Stimulated activated CD4-positive, alpha-beta T cell treated with anti-CD3 and anti-CD28 coated beads, Interleukin-15, amount 100 ng/mL, for 24 hours (primary cell): ENCODE data around the gene CFAP20DC.
A peak's percentile ranks its signal among the peaks of the same experiment; 100 is the strongest.
"Not testable (repeated sequence)": the region's sequence is repeated elsewhere in the genome, so short reads cannot be mapped to it uniquely, and the experiment has no call there.

Source experiments
- DNase-seq: peaks from one replicate; pipeline ENCODE4 v3.0.0-alpha.2; 2020

The CFAP20DC gene

DNA sequence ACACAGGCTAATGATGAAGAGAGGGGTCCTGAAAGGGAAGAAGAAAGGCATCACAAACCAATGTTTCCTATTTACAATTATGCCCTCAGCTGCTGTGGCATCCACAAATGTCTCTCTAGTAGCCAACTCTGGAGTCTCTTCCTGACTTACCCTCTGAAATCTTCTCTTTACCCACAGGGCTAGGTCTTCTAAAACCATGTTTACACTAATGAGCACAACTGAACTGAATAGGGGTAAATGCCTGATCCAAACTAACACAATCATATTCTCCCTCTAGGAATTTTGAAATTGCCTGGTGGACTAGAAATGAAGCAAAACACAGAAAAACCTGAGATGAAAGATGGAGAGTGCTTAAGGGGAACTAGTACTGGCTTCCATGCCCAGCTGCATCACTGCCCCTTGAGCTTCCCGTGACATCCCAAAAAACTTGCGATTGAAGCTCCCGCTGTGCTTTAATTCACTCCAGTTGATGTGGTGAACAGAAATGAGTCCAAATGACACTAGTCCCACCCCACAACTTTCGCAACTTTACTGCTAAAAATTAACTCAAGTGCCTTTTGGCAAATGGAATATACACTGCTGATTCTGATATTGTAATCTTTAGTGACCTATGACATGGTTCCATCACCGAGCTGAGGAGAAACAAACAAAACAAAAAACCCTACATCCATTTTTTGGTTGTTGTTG is 32.8 kb downstream of the CFAP20DC start:
- no peak for DNase-seq

- no peak for DNase-seq
Observed at GRCh38 chr3:59013611-59014010, 36.2 kb downstream of the CFAP20DC start.

DNA sequence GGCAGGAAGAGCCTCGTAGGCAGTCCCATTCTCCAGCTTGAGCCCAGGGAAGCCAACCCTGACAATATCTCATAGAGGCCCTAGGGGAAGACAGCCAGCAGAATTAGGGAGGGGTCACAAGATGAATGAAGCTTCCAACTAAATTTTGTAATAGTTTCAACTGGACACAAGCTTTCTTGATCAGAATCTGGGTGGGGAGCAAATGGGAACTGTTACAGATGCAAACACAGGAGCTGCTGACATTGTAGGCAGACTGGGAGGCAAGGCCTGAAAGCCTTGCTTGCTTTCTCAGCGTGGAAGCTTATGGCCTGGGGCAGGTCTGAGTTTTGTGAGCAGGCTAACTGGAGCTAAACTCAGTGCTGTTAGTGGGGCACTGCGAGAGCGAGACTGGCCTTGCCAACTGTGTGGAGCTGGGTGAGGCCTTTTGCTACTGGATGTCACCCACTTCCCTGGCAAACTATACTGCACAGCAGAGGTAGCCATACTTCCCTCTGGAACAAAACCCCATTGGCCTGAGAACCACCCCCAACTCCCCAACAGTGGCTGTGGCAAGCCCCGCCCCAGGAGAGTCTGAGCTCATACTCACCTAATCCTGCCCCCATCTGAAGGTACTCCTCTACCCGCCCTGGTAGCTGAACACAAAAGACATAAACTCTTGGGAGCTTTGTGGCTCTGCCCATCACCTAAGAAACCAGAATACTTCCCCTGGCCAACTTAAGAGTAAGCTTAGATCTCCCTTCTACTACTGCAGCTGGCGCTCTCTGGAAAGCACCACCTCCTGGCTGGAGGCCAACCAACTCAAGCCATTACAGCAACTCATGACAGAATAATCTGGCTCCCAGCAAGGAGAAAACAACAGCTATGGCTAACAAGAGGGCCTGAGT is 42.9 kb downstream of the CFAP20DC start:
- no peak for DNase-seq

- DNase-seq, result no peak
Observed at GRCh38 chr3:59001675-59002074, 48.1 kb downstream of the CFAP20DC start.

DNA sequence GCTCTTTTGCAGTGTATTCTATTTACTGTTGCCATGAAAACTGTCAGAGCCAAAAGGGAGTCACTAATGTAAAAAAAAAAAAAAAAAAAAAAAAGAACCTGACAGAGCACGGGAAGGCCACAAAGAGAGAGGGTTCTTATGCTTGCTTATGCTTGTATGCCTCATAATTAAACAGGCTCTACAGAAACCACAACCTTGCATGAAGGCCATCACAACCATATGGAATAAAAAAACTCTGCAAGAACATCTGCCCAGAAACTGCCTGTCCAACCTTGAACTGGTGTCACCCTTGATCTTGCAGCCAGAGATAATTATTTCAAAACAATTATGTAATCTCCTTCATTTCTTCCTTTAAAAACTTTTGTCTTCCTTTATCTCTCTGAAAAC is 50.1 kb downstream of the CFAP20DC start:
- DNase-seq, result no peak

GRCh38 chr3:58999134-58999773 is 50.6 kb downstream of the CFAP20DC start:
- DNase-seq, result no peak

DNA sequence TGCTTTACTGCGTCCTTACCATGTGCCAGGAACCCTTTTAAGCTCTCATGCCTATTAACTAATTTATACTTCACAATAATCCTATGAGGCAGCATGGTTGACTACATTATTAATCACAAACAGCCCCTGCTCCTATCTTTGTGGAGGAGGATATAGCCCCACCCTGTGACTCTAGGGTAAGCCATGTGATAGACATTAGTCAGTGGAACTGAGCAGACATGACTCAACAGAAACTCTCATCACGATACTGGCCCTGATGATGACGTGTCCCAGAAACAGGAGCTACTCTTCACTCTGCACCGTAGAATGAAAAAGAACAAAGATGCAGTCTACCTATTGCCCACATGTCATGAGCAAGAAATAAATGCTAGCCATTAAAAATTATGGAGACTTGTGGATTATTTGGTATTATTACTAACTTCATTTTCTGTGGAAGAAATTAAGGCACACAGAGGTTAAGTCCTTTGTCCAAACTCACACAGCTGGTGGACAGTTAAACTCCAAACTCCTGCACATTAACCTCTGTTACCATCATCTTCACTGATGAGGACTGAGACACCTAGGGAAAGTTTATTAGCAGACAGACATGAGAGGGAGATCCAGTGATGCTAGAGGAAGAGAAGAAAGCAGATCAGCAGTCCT is 51.2 kb downstream of the CFAP20DC start:
- DNase-seq, result peak; percentile 36

- DNase-seq, result no peak
Observed at GRCh38 chr3:58996730-58997129, 53.1 kb downstream of the CFAP20DC start.

DNA sequence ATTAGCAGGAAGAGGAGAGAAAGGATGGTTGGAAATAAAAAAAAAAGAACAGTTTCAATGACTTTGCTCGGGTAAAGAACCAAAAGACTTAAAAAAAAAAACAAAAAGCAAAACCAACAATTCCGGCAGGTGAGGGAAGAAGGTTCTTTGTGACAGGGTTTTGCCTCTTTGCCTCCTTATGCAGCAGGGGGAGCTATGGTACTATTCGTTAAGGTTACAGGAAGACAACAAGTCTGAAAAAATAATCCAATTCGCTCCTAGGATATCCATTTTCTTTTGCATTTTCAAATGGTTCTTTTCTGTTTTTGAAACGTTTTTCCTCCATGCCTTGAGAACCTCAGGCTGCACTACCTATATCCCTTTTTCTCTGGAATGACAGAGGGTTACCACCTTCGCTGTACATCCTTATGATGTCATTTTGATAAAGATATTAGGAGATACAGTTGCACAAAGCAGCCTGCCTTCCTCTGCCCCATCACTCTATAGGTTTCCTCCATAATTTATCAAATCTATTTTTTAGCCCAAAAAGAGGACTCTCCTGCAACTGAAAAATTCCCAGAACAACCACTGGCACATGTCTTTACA is 55.0 kb downstream of the CFAP20DC start:
- DNase-seq, result peak; percentile 35

DNA sequence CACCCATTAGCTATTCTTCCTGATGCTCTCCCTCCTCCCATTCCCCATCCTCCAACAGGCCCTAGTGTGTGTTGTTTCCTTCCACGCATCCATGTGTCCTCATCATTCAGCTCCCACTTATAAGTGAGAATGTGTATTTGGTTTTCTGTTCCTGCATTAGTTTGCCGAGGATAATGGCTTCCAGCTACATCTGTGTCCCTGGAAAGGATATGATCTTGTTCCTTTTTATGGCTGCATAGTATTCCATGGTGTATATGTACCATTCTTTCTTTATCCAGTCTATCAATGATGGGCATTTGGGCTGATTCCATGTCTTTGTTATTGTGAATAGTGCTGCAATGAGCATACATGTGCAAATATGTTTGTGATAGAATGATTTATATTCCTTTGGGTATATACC is 56.3 kb downstream of the CFAP20DC start:
- no peak for DNase-seq

- DNase-seq, result no peak
Observed at GRCh38 chr3:58991623-58992022, 58.2 kb downstream of the CFAP20DC start.

DNA sequence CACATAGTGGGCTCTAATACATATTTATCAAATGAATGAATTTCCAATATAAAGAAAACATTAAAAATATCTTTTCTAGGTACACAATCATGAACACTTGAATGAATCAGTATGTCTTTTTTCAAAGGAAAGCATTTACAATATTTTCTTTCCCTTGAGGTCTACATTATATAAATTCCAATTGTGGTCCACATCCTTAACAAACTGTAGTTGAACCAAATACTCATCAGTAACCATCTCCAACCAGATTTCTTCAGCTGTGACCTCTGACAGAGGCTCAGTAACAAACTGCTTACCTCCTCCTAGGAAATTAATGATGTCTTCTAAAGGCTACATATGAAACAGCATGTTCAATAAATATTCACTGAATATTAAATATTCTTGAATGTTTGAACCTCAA is 58.8 kb downstream of the CFAP20DC start:
- DNase-seq, result no peak

- no peak for DNase-seq
Observed at GRCh38 chr3:58989955-58990354, 59.9 kb downstream of the CFAP20DC start.

DNA sequence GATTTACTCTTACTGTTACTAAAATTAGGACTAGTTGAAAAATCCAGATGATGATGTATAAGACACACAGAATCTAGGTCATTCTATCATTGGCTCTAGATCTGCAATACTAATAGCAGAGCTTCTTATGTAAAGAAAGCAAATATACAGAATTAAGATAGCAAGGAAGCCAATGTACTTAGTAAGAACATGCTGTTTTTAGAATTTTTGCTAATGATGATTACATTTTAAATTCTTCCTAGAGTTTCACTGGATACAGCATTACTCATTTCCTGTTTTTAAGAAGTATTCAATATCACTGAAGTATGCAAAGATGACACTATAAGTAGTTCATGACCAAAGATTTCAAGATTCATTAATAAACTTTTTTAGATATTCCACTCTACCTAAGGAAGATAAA is 60.7 kb downstream of the CFAP20DC start:
- DNase-seq, result no peak

- no peak for DNase-seq
Observed at GRCh38 chr3:58988041-58988440, 61.8 kb downstream of the CFAP20DC start.

DNA sequence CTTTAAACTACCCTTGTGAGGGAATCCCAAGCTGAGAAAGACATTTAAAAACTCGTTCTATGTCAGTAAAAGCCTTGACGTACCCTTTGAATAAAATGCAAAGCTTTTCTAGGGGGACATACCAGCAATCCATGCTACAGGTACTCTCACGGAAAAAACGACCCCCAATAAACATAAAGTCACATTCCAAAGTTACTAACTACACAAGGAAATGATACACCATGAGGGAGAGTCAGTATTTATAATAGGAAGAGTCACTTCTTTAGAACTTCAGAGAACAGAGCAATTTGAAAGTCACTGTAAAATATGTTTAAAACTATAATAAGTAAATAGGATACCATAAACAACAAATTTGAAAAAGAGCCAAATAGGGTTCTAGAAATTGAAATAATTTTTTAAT is 63.2 kb downstream of the CFAP20DC start:
- DNase-seq, result no peak

DNA sequence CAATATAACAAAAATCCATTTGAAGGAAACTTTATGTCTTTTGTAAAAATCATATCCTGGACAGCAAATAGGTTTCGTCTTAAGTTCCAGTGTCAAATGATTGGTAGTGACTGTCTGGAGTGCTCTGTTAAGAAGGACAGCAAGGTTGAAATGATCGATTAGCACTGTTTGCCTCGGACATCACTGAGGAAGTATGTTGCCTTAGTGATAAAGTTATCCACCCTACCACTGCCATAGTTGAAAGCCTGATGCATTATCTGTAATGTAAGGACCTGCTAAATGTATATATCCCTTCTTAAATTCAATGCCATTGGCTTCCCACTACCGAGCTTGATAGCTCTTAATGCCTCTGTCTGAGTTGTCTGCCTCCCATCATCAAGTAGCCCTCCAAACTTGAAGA is 70.0 kb downstream of the CFAP20DC start:
- no peak for DNase-seq

GRCh38 chr3:58973796-58974195 is 76.0 kb downstream of the CFAP20DC start:
- no peak for DNase-seq

GRCh38 chr3:58967866-58968265 is 82.0 kb downstream of the CFAP20DC start:
- not testable (repeated sequence) for DNase-seq

GRCh38 chr3:58965865-58966264 is 84.0 kb downstream of the CFAP20DC start:
- no peak for DNase-seq

GRCh38 chr3:58963928-58964503 is 85.8 kb downstream of the CFAP20DC start:
- DNase-seq, result no peak

DNA sequence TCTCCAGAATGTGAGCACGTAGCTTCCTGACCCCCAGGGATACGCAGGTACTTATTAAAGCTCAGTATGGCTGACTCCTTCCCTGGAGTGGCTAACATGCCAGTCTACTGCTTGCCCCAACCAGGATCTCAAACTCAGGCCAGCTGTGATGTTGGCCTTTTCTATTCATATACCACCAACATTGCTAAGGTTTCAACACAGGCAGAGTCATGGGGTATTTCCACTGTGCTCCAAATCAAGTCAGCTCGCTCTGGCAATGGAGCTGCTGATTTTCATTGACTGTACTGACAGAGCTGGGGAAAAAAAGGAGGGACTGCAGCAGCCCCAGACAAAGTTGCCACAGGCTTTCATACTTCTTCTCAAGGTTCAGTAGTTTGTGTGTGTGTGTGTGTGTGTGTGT is 87.0 kb downstream of the CFAP20DC start:
- no peak for DNase-seq
